Kasumi-1 (cell line): Measurements from ENCODE around the gene YWHAG.
A peak's percentile ranks its signal among the peaks of the same experiment; 100 is the strongest.
"Not testable (repeated sequence)": the region's sequence is repeated elsewhere in the genome, so short reads cannot be mapped to it uniquely, and the experiment has no call there.

Experiments
- DNase-seq, 2 experiments: peaks; one replicate each; lab custom pipeline; 2025; lab: John Stamatoyannopoulos, UW

YWHAG gene

GRCh38 chr7:76346778-76347177 lies 12.0 kb downstream of the YWHAG start:
- DNase-seq, result no peak

GRCh38 chr7:76346097-76346496 lies 12.7 kb downstream of the YWHAG start:
- no peak for DNase-seq

- no peak for DNase-seq
These were observed 14.9 kb downstream of the YWHAG start for GRCh38 chr7:76343931-76344321.

- no peak for DNase-seq
These were observed 15.4 kb downstream of the YWHAG start for GRCh38 chr7:76343294-76343930.

- no peak for DNase-seq
These were observed 16.6 kb downstream of the YWHAG start for GRCh38 chr7:76342222-76342621.

GRCh38 chr7:76340617-76341131 lies 18.1 kb downstream of the YWHAG start:
- no peak for DNase-seq

GRCh38 chr7:76338298-76339084 lies 20.3 kb downstream of the YWHAG start:
- no peak for DNase-seq

- DNase-seq, result no peak
These were observed 21.6 kb downstream of the YWHAG start for GRCh38 chr7:76337147-76337546.

- DNase-seq, result no peak
These were observed 22.7 kb downstream of the YWHAG start for GRCh38 chr7:76336094-76336493.

GRCh38 chr7:76335417-76335816 lies 23.4 kb downstream of the YWHAG start:
- not testable (repeated sequence) for DNase-seq

GRCh38 chr7:76334320-76334967 lies 24.3 kb downstream of the YWHAG start:
- DNase-seq, result no peak

- peak; percentile 80 to 85 for DNase-seq
These were observed 25.2 kb downstream of the YWHAG start for GRCh38 chr7:76333511-76334101.

- peak; percentile 70 to 73 for DNase-seq
These were observed 26.7 kb downstream of the YWHAG start for GRCh38 chr7:76332078-76332477.

- DNase-seq, result peak; percentile 27 to 28
These were observed 28.1 kb downstream of the YWHAG start for GRCh38 chr7:76330673-76331072.

- peak; percentile 54 to 59 for DNase-seq
These were observed 28.5 kb downstream of the YWHAG start for GRCh38 chr7:76330261-76330660.

- no peak for DNase-seq
These were observed 29.3 kb downstream of the YWHAG start for GRCh38 chr7:76329479-76329878.

GRCh38 chr7:76328389-76328788 lies 30.4 kb downstream of the YWHAG start:
- DNase-seq, result peak; percentile 49 to 58

- DNase-seq, result peak; percentile 88 to 94
These were observed 31.2 kb downstream of the YWHAG start for GRCh38 chr7:76327610-76328009.

- DNase-seq, result no peak
These were observed 32.1 kb downstream of the YWHAG start for GRCh38 chr7:76326646-76327233.

- DNase-seq, result no peak
These were observed 33.0 kb downstream of the YWHAG start for GRCh38 chr7:76325811-76326210.

- DNase-seq, result no peak
These were observed 33.7 kb downstream of the YWHAG start for GRCh38 chr7:76325092-76325491.
